ENCODE measurements around the gene ANTXR1.

Gene ANTXR1

DNA sequence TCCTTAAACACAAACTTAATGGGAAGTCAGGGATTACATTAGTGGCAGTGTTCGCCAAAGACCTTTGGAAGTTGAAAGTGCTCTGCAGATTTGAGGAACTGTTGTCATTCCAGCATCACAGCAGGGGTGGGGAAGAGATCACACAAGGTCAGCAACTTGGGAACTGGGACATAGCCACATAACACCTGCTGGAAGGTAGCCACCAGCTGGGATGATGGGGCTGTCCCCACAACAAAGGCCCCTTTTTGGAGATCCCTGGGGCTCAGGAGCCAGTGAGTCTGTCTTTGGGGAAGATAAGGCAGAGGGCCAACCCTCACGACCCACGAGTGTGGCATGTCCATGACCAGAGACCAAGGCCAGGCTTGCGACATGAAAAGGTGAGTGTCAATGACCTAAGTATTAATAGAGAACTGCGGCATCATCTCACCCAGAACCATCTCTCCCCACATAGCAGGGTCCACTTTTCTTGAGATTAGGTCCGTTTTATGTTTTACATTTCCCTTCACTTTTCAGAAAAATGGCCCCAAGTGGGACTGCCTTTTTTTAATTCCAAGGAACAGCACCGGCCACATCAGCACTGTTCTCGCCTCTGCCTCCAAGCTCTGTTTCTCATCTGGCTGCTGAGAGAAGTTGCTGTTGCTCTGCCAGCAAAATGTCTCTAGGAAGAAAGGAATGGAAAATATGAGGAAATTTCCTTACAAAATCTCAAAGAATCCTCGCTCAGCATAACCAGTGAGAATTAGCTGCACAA lies 267.1 kb downstream of the ANTXR1 start:
- no peak for DNase-seq (ENCODE audit: low spot score)

DNA sequence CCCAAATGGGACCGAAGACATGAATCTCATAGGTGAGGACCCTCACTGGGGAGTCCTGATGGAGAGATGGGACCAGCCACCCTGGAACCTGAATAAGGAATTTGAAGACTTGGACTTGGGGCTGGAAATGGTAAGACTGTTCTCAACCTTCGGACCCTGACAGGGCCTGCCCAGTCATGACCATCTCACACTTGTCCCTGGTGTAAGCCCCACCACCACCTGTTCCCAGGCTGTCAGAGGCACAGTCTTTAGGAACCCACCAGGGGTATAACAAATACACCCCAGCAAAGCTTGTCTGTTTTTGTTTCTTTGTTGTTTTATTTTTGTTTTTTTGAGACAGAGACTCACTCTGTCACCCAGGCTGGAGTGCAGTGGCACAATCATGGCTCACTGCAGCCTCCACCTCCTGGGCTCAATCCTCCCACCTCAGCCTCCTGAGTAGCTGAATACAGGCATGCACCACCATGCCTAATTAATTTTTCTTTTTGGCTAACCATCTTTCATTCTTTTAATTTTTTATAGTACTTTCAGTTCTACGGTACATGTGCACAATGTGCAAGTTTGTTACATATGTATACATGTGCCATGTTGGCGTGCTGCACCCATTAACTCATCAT lies 267.9 kb downstream of the ANTXR1 start:
- no peak for DNase-seq (ENCODE audit: low spot score)

DNA sequence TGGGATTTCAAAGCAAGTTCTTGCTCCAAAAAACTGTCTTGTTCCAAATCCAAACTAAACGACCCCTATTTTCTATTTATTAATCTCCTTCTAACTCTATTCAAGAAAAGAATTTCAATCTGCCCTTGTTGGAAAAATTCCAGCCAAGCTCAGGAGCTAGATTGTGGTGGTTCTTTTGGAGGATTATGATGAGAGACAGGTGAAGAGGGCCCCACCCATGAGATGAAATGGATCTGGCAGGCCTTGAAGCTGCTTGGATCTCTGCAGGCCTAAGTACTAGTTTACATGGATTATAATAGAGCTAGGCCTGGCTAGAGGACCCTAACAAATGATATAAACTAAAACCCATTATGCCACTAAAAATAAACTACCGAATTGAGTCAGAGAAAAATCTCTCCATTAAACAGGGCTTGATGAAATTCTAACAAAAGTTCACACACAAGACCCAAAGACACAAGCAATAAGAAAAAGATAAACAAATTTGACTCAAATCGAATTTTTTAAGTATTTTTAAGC lies 272.5 kb downstream of the ANTXR1 start:
- DNase-seq (ENCODE audit: low spot score) = no peak

DNA sequence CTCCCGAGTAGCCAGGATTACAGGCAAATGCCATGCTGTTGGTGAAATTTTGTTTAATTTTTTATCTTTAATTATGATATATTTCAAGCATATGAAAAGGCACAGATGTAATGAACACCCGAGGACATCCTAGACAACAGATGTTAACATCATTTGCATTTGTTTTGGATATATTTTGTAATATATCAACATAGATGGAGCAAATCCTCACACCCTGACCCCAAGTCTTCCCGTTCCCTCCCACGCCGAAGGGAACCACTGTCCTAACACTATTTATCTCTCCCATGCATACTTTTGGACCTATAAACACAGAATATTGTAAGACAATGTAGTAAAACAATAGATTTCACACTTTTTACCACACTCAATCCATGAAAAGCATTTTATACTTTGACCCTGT lies 274.6 kb downstream of the ANTXR1 start:
- no peak for DNase-seq (ENCODE audit: low spot score)

DNA sequence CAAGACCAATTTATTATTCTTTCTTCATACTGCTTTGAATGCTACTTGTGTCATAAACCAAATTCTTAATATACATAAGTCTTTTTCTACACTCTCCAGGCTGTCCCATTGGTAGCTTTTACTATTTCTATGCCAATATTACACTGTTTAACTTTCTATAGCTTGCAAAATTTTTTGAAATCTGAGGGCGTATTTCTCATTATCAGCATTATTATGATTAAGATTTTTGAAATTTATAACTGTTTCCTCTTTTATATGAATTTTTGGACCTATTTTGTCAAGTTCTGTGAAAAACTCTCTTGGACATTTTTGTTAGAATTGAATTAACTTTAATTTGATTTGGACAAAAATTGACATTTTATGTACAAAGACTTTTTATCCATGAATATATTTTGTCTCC lies 275.4 kb downstream of the ANTXR1 start:
- no peak for DNase-seq (ENCODE audit: low spot score)

DNA sequence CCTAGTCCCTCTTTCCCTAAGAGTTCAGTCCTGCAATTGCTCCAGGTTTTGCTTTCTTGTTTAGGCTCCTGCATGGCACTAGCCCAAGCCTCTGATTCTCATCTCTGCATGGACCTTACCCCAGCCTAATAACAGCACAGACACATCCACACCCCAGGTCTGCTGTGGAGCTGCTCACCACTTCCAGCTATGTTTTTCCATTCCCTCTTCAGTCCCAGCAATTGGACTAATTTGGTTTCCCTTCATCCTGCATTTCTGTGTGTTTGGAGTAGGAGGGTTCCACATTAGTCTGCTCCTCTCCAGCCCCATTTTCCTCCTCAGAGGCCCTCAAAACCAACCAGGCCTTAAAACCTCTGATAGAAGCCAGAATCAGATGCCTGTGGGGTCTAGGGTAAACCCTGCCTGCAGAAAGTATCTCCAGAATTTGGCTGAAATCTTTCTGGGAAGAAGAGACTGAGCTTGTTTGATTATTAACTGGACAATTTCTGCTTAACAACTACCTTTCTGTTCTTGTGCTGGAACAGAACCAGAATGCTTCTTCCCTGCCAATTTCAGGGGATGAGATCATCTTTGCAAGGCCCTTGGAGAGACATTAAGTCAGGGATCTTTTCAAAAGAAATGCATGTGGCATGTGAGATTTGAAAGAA lies 278.1 kb downstream of the ANTXR1 start:
- DNase-seq (ENCODE audit: low spot score) = no peak

DNA sequence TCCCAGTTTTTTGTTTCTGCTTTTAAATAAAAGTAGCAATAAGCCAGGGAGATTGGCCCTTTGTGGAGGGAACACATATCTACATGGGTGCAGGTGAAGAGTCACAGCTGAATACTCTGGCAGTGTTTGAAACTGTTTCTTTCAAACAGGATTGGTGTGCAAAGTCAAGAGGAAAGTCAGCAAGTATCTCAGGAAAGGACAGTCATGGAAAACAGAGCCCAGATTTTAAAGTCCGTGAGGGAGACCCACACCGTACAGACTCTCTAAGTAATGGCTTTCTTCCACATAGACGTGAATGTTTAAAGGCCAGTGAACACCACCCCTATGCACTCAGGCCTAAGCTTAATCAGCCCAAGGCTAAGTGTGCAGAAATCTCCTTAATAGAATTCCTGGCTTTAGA lies 278.7 kb downstream of the ANTXR1 start:
- no peak for DNase-seq (ENCODE audit: low spot score)

DNA sequence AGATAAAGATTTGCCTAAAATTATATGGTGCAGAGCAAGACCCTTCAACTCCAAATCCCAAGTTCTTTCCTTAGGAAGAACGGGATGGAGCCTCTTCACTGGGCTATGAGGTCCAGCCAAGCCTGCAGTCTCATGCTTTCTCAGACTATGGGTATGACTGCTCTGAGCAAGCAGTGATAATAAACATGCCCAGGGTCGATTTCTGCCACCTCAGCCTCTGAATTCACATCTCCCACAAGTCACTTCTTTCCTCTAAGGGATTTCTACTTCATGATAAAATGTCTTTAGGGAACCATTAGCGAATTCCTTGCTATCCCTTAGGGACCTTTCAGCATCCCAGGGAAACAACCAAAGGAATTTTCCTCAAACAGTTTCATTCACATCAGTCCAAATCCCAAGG lies 279.3 kb downstream of the ANTXR1 start:
- no peak for DNase-seq (ENCODE audit: low spot score)

DNA sequence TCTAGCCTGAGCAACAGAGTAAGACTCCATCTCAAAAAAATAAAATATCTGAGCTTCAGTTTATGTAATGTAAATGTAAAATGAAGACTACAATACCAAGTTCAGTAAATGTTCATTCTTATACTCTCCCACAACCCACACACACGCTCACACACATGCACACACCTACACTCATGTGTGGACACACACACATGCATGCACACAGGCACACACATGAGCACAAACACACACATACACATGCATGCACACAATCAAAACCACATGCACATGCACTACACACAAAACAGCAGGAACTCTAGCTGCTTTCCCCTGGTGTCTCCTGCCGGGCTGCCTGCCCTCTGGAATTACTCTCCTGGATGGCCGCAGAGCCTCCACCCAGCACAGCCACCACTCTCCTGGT lies 283.4 kb downstream of the ANTXR1 start:
- no peak for DNase-seq (ENCODE audit: low spot score)

DNA sequence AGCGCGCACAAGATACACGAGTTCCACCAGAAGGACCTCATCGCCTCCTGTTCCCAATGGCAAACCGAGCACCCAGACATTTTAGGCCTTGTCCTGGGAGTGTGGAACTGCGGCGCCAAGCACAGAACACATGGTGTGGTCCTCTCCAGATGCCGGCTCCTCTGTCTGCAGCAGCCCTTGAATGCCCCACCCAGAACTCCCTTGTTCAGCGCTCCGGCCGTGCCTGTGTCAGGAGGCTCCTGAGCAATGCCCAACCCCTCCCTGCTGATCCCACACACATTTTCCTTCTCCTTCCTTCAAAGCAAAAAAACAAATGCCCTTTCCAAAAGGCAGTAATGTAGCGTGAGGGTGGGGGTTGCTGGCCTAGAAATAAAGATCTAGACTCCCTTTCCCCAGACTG lies 284.2 kb downstream of the ANTXR1 start:
- DNase-seq (ENCODE audit: low spot score) = no peak

DNA sequence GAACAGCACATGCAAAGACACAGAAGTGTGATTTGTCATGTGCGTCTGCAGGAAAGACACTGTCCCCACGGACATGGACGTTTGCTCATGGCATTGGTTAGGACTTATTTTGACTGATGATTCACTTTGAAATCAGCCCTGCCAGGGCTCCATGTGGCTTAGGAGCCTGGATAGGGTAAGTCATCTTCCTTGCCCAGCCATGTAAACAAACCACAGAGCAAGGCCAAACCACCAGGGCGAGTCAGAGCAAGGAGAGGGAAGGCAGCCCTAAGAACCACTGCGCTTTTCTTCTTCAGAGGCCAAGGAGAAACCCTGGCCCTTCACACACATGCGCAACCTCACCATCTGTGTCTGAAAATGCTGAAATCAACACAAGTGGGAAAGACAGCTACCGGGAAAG lies 285.3 kb downstream of the ANTXR1 start:
- DNase-seq (ENCODE audit: low spot score) = no peak

DNA sequence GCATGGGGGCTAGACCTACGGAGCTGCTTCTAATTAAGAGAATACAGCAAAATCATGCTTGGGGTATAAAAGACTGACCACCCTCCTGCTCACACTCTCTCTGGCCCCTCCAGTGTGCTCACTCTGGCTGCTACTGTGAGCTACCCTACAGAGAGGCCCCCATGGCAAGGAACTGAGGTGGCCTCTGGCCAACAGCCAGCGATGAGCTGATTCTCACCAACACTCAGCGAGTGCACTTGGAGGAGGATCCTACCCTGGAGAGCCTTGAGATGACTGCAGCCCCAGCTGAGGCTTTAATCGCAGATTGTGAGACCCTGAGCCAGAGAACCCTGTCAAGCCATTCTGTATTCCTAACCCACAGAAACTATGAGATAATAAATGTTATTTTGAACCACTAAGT lies 285.9 kb downstream of the ANTXR1 start:
- DNase-seq (ENCODE audit: low spot score) = no peak
